Inflammatory macrophage treated with lipopolysaccharide for 1 hour (primary cell): Measurements from ENCODE around the gene CSK.

Experiments
- DNase-seq, 2 donors: peaks; one replicate each; pipeline ENCODE4 v3.0.0-alpha.2; 2020 to 2022

Gene CSK

DNA sequence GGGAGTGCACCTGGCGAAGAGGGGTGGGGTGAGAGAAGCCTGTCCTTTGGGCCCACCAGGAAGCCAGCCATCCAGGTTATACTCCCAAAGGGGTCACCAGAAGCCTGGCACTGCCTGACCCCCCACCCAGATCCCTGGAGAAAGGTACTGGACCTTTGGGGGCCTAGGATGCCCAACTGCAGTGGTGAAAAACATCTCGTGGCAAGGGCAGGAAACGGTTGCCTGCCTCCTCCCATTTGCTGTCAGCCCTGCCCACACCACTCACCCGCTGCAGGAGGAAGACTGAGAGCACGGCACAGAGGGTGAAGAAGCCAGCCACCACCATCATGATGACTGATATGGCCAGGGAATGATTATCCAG is 63.3 kb downstream of the CSK start:
- no peak for DNase-seq

- DNase-seq, result no peak
Measured at GRCh38 chr15:74845581-74845980, 63.7 kb downstream of the CSK start.

DNA sequence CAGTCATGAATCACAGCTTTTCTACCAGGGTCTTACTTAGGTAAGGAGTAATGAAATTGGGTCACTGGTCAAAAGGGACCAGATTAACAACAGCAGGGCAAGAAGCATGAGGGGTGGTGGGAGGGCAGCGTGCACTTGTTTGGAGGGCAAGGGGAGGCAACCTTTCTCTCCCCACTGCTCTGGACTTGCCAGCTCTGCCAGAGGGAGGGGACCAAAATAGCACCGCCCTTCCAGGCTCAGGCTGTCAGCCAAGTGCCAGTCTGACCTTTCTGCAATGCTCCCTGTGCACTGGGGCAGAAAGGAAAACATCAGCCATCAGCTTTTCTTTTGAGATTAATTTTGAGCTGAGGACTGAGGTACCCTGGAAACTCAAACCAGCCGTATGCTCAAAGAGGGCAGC is 65.6 kb downstream of the CSK start:
- no peak for DNase-seq

- DNase-seq, result no peak
Measured at GRCh38 chr15:74850393-74850792, 68.5 kb downstream of the CSK start.

DNA sequence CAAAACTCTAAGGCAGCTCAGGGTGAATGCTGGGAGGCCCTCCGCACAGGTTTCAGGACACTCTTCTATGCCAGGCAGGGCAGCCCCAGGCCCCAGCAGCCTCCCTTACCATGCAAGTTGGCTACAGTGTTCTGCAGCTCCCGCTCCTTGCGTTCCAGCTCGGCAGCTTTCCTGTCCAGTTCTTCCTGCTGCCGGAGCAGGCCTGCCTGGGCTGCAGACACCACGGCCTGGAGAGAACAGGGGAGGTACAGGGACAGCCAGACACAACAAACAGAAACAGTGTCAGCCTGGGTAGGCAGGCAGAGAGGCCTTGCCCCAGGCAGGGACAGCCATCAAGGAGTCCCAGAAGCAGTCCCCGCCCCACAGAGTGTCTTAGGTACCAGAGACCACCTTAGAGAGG is 70.1 kb downstream of the CSK start:
- no peak for DNase-seq
